ENCODE results near the gene SALL3.

Gene SALL3

DNA sequence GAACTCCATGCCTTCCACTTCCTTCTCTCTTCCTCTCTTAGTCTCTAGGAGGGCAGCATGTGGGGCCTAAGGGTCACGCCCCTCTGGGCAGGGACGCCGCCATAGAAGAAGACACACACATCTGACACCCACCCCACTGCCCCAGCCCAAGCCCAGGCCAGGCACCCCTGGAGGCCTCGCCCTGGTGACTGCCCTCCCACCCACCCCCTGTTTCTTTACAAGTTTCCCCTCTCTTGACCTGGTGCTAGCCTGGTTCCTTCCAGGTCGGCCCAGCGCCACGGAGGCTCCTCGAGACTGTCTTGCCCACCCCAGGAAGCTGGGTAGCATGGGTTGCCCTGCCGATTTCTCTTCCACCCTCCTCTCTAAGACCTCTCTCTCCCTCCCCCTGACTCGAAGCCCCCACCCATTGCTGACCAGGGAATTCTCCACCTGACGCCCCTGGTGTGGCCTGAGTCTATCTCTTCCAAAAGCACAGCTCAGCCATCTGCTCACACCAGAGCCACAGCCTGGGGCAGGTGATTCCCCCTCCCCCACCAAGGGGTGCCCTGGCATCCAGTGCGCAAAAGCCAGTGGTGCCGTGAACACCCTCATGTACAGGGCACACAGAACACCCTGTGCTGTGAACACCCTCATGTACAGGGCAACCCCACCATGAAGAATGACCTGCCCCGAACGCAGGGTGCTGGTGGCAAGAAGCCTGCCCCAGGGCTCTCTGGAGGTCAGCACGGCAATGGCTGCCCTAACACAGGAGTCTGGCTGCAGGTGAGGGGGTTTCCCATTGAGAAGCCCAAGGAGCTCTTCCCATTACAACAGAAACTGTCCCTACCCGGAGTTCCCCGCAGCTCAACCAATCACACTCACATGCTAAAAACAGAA, 13.5 kb upstream of the SALL3 start:
- DNase-seq (ENCODE audit: low read depth), result no peak

GRCh38 chr18:78966793-78967106, 12.9 kb upstream of the SALL3 start:
- DNase-seq (ENCODE audit: low read depth), result no peak

- no peak for DNase-seq (ENCODE audit: low read depth)
These were observed 11.9 kb upstream of the SALL3 start for GRCh38 chr18:78967692-78968091.

- no peak for DNase-seq (ENCODE audit: low read depth)
These were observed 9.9 kb upstream of the SALL3 start for GRCh38 chr18:78969574-78970315.

GRCh38 chr18:78970774-78971333, 8.8 kb upstream of the SALL3 start:
- DNase-seq (ENCODE audit: low read depth), result no peak

DNA sequence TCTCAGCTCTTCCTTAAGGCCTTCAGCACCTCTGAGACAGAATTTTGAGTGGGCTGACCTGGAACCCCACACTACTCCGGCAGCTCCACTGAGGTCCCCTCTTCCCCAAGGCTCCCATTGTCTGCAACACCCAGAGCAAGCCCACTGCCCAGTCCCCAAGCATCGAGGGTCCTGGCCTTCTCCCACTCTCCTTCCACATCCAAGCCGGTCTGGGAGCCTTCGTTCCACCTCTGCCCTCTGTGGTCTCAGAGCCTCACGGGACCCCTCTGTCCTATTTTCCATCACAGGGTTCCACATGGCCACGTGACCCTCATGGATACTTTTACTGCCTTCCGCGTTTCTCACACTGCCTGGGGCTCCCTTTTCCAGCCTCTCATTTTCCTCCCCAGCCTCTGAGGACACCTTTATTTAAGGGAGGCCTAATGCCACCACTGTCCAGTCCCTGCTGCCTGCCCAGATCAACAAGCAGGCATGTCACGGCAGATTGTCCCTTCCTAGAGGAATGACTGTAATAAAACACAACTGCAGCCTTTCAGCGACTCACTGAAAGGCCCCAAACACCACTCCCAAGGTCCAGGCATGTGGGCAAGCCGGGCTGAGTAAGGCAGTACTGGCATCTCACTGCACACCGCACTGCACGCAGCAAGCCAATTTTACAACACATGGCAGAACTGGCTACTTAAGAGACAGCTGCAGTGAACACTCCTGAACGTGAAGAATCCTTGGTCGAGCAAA, 7.9 kb upstream of the SALL3 start:
- no peak for DNase-seq (ENCODE audit: low read depth)

GRCh38 chr18:78972385-78972918, 7.2 kb upstream of the SALL3 start:
- DNase-seq (ENCODE audit: low read depth), result no peak

GRCh38 chr18:78972930-78973331, 6.7 kb upstream of the SALL3 start:
- no peak for DNase-seq (ENCODE audit: low read depth)

- no peak for DNase-seq (ENCODE audit: low read depth)
These were observed 6.1 kb upstream of the SALL3 start for GRCh38 chr18:78973357-78974083.

GRCh38 chr18:78974115-78974761, 5.4 kb upstream of the SALL3 start:
- no peak for DNase-seq (ENCODE audit: low read depth)

DNA sequence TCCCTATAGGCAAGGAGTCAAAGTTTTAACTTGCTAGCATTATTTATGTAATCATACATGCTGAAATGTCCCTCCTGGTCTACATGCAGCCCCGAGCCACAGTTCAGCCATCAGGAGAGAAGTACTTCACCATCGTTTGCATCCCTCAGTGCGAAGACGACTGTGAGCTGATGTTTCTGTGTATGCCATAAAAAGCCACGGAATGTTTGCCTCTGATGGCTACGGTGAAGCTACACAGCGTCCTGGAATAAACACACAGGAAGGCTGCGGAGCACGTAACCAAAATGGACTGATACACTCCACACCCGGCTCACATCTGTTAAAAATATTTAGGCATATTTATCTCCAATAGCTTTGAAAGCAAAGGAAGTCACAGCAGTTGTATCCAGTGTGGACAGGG, 4.3 kb upstream of the SALL3 start:
- no peak for DNase-seq (ENCODE audit: low read depth)

GRCh38 chr18:78975699-78976335, 3.8 kb upstream of the SALL3 start:
- no peak for DNase-seq (ENCODE audit: low read depth)

GRCh38 chr18:78976765-78977636, 2.6 kb upstream of the SALL3 start:
- no peak for DNase-seq (ENCODE audit: low read depth)

DNA sequence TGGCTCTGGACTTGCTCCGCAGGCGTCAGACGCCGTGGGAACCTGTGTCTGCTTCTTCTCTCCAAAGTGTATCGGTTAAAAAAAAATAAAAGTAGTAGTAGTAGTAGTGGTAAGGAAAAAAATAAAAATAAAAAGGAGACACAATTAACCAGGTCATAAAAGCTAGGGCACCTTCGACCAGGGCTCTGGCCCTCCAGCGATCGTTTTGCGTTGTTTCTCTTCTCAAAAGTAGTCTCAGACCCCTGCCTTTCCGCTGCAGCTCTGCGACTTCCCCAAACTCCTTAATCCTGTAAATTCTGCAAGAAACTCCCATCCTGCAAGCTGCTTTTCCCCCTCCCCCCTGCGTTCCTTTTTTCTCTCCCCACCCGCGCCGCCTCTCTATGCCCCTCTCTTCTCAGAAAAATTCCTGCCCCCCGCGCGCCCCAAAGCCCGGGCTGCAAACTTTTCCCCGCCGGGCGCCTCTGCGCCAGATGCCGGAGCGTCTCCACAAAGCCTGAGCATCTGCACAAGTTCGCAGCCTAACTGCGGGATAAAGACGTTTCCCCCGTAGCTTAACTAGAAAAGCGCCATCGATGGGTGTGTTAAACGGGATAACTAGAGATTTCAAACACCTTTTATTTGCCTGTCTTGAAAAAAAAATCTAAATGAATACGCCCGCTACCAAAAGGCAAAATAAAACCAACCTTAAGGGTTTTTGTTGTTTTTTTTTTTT, 1.8 kb upstream of the SALL3 start:
- DNase-seq (ENCODE audit: low read depth), result no peak

DNA sequence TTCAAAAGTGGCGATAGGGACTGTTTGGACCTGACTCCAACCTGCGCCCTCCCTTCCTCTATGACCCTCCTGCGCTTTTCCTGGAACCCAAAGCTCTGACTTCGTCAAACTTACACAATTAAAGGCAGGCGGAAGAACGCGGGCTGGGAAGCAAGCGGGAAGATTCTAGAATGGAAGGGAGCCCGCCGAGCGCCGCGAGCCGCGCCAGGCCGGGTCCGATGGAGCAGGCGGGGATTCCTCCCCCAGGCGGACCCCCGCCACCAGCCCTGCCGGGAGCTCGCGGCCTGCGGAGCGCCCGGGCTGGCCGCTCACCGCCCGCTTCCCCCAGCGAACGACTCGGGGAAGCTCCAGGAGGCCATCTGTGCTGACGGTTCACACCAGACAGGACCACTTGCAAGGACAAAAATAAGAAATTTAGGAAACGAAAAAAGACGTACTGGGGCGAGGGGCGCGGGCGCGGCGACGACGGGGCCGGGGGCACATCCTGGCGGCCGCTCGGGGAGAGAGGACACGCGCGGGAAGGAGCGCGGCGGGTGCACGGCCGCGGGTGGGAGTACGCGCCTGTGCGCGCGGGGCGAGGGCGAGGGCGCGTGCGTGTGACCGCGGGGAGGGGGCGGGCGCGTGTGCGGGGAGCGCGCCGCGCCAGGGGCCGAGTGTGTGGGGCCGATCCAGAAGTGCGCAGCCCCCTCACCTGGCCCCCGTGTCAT, 1.1 kb upstream of the SALL3 start:
- DNase-seq (ENCODE audit: low read depth), result no peak

GRCh38 chr18:78979056-78979729, 425 bp upstream of the SALL3 start:
- no peak for DNase-seq (ENCODE audit: low read depth)

DNA sequence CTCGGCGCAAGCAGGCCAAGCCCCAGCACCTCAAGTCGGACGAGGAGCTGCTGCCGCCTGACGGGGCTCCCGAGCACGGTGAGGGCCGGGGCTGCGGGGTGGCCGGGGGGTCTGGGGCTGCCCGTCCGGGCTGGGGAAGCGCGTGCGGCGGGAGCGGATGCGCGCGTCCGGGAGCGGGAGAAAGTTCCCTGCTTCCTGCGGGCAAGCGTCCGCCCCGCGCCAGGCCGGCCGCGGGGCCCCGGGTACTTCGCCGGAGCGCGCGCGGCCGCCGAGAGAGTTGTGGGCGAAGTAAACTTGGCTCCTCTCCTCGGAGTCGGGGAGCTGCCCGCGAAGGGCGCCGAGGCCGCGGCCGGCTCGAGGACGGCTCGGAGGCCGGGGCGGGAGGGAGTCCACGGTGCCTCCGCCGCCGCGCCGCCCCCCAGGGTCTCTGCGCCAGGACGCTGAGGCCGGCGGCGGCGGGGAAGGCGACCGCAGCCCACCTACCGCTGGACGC, 707 bp downstream of the SALL3 start:
- no peak for DNase-seq (ENCODE audit: low read depth)
